Smooth muscle cell (in vitro differentiated cells): Measurements from ENCODE around the gene FLCN. TPM values are rescaled to one million over a fixed set of nuclear protein-coding genes. Genes with fewer than 3 reads are reported as not detected.

Experiments used
- DNase-seq: peaks from one replicate; lab custom pipeline; 2025; ENCODE audit not compliant: unreplicated experiment; lab: John Stamatoyannopoulos, UW
- H2AFZ ChIP-seq: fragments of 200-600 bp; sonication (generic); 2 replicates; pipeline ENCODE4 v1.6.0; 2016; ENCODE audit warnings: antibody characterized with exemption, low read depth, mild to moderate bottlenecking
- H3F3A ChIP-seq: fragments of 200-600 bp; sonication (generic); 2 replicates; pipeline ENCODE4 v1.6.0; 2017; ENCODE audit warnings: antibody characterized with exemption, low read depth
- H3K27ac ChIP-seq: fragments of 200-600 bp; sonication (generic); 2 replicates; pipeline ENCODE4 v1.5.1; 2016; ENCODE audit warnings: low read depth, mild to moderate bottlenecking
- H3K27me3 ChIP-seq: fragments of 200-600 bp; sonication (generic); 2 replicates; pipeline ENCODE4 v1.6.1; 2016; ENCODE audit warnings: low read depth, mild to moderate bottlenecking
- H3K36me3 ChIP-seq: fragments of 200-600 bp; sonication (generic); 2 replicates; pipeline ENCODE4 v1.5.1; 2016; ENCODE audit warnings: low read depth
- H3K4me1 ChIP-seq: fragments of 200-600 bp; sonication (generic); 2 replicates; pipeline ENCODE4 v1.5.1; 2016; ENCODE audit warnings: low read depth
- H3K4me2 ChIP-seq: fragments of 200-600 bp; sonication (generic); 2 replicates; pipeline ENCODE4 v1.6.0; 2016; ENCODE audit warnings: mild to moderate bottlenecking
- H3K4me3 ChIP-seq: fragments of 200-600 bp; sonication (generic); 2 replicates; pipeline ENCODE4 v1.5.1; 2016; ENCODE audit warnings: mild to moderate bottlenecking
- H3K79me2 ChIP-seq: fragments of 200-600 bp; sonication (generic); 2 replicates; pipeline ENCODE4 v1.6.0; 2016; ENCODE audit warnings: low read depth, mild to moderate bottlenecking
- H3K9ac ChIP-seq: fragments of 200-600 bp; sonication (generic); 2 replicates; pipeline ENCODE4 v1.6.0; 2016; ENCODE audit warnings: low read depth
- H3K9me3 ChIP-seq: fragments of 200-600 bp; sonication (generic); replicated peaks from 2 replicates; pipeline ENCODE4 v1.5.1; 2016; ENCODE audit warnings: low read depth
- H4K20me1 ChIP-seq: fragments of 200-600 bp; sonication (generic); 2 replicates; pipeline ENCODE4 v1.6.0; 2016; ENCODE audit warnings: low read depth
- CTCF ChIP-seq: fragments of 200-600 bp; sonication (generic); IDR thresholded peaks from 2 replicates; pipeline ENCODE4 v1.5.1; 2017; ENCODE audit warnings: borderline replicate concordance, mild to moderate bottlenecking, antibody characterized with exemption; ENCODE audit not compliant: insufficient read depth, poor library complexity, severe bottlenecking
- WGBS: methylation state at CpG from one replicate; pipeline ENCODE4 v1.1.7; 2016; ENCODE audit warnings: low lambda C conversion rate; 5-methylcytosine and 5-hydroxymethylcytosine counted together
- polyA plus RNA-seq: library from polyadenylated mRNA; unstranded; fragments of >200 nt; fragmentation: Nextera tagmentation; extraction: Ambion mirVana; gene quantifications from 2 replicates; pipeline ENCODE4 v1.2.1, GENCODE V29; 2016
- total RNA-seq: library from RNA; depleted of rRNA; stranded (reverse); fragments of >200 nt; gene quantifications from 2 replicates; pipeline ENCODE4 v1.2.3, GENCODE V29; 2014

FLCN gene
- total and polyA plus RNA-seq, 2 experiments from 2014 or later = 7.6 to 15.1 TPM

GRCh38 chr17:17201271-17201670, 35.7 kb downstream of the FLCN start:
- DNase-seq = no peak
- WGBS = 90% methylated on average over 10 of the region's 10 CpGs
- no peaks in the 10 kb centered on the region for H3F3A ChIP-seq
- no peaks in the 10 kb centered on the region for H3K36me3 ChIP-seq
- H3K27ac ChIP-seq = no peak overlapping the region
- no peak overlapping the region for H3K9ac ChIP-seq
- no peak overlapping the region for H3K4me2 ChIP-seq
- no peak for TF ChIP-seq CTCF
- H3K79me2 ChIP-seq = no peaks in the 10 kb centered on the region
- H2AFZ ChIP-seq = no peak overlapping the region
- no peaks in the 10 kb centered on the region for H3K9me3 ChIP-seq
- no peak overlapping the region for H3K4me3 ChIP-seq
- H3K4me1 ChIP-seq = no peaks in the 10 kb centered on the region
- no peaks in the 10 kb centered on the region for H3K27me3 ChIP-seq
- H4K20me1 ChIP-seq = no peaks in the 10 kb centered on the region

DNA sequence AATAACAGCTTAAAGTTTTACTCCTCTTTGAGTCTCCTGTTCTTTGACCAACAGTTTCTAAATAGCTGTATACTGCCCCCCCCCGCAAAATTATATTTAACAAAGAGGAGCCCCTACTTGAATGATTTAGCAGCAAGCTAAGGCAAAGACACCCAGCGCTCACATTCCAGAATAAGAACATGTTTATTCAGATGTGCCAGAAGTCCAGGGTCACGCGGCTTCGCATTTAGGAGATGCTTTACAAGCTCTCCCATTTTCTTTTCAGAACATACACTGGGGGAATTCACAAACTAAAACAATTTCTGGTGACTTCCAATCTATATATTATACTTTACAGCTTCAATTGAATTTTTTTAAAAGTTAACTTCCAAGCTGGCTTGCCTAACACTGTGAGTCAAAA, 36.1 kb downstream of the FLCN start:
- H3K4me1 ChIP-seq = no peaks in the 10 kb centered on the region
- no peak overlapping the region for H2AFZ ChIP-seq
- 82% methylated on average over 5 of the region's 5 CpGs for WGBS
- DNase-seq = no peak
- no peaks in the 10 kb centered on the region for H4K20me1 ChIP-seq
- H3K27me3 ChIP-seq = no peaks in the 10 kb centered on the region
- H3K9me3 ChIP-seq = no peaks in the 10 kb centered on the region
- no peak overlapping the region for H3K27ac ChIP-seq
- no peak overlapping the region for H3K4me2 ChIP-seq
- H3F3A ChIP-seq = no peaks in the 10 kb centered on the region
- H3K36me3 ChIP-seq = no peaks in the 10 kb centered on the region
- no peaks in the 10 kb centered on the region for H3K79me2 ChIP-seq
- no peak for TF ChIP-seq CTCF
- no peak overlapping the region for H3K9ac ChIP-seq
- H3K4me3 ChIP-seq = no peak overlapping the region

DNA sequence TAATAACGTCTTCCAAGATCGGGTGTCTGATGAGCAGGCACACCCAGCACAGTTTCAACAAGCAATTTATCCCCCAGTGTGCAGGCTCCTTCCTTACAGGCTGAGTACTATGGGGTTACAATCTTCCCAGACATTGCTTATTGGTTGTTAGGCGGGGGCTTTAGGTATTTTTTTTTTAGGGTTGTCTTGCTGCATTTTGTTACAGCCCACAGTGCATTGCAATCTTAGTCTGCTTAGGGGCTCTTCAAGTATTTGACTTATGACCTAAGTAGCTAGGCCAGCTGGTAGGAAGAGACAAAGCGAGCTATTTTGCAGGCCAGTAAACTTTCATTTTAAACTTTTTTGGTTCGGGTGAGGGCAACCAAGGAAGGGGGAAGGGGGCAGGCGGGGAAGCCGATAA, 36.7 kb downstream of the FLCN start:
- DNase-seq = no peak
- Histone ChIP-seq H3K9me3 (no peaks in the 10 kb centered on the region), H3K4me1 (no peaks in the 10 kb centered on the region), H3K36me3 (no peaks in the 10 kb centered on the region), H2AFZ (no peak overlapping the region), H4K20me1 (no peaks in the 10 kb centered on the region), H3K4me3 (no peak overlapping the region), H3K9ac (no peak overlapping the region), H3K27ac (no peak overlapping the region), H3K27me3 (no peaks in the 10 kb centered on the region), H3K4me2 (no peak overlapping the region), H3F3A (no peaks in the 10 kb centered on the region), H3K79me2 (no peaks in the 10 kb centered on the region)
- no peak for TF ChIP-seq CTCF
- WGBS = 83% methylated on average over 7 of the region's 7 CpGs

GRCh38 chr17:17198281-17198680, 38.7 kb downstream of the FLCN start:
- Histone ChIP-seq H3K4me1 (no peaks in the 10 kb centered on the region), H3K4me3 (no peak overlapping the region), H3K79me2 (no peaks in the 10 kb centered on the region), H3K27me3 (no peaks in the 10 kb centered on the region), H3F3A (no peaks in the 10 kb centered on the region), H3K9ac (no peak overlapping the region), H2AFZ (no peak overlapping the region), H3K9me3 (no peaks in the 10 kb centered on the region), H3K4me2 (no peak overlapping the region), H4K20me1 (no peaks in the 10 kb centered on the region), H3K36me3 (no peaks in the 10 kb centered on the region), H3K27ac (no peak overlapping the region)
- WGBS = 100% methylated on average over 1 of the region's 1 CpG
- DNase-seq = no peak
- TF ChIP-seq CTCF = no peak
